GM13976 (cell line): ENCODE measurements around the gene STX16.

Experiments used
- DNase-seq: peaks from one replicate; pipeline ENCODE4 v3.0.0; 2012; ENCODE audit warnings: low spot score
- CTCF ChIP-seq: IDR thresholded peaks from 2 replicates; pipeline ENCODE4 v1.5.1; 2012; ENCODE audit warnings: borderline replicate concordance, mild to moderate bottlenecking; ENCODE audit not compliant: insufficient read depth; ENCODE audit errors: extremely low read depth, missing control alignments, control extremely low read depth
- in situ Hi-C: fragments of 300-500 bp; cut with MboI; formaldehyde crosslinking; loops from one replicate; pipeline ENCODE4 v1.12.0; 2022; ENCODE audit warnings: low sequenced_read_pairs, mixed read lengths, inconsistent platforms; ENCODE audit not compliant: unreplicated experiment

STX16 gene

GRCh38 chr20:58613061-58613854, 37.8 kb upstream of the STX16 start:
- in situ Hi-C loops = no loop called here
- no peak for TF ChIP-seq CTCF
- DNase-seq = no peak

- in situ Hi-C loops = no loop called here
- TF ChIP-seq CTCF = no peak
- DNase-seq = no peak
Observed at GRCh38 chr20:58614366-58614765, 36.7 kb upstream of the STX16 start.

- no peak for TF ChIP-seq CTCF
- no peak for DNase-seq
- in situ Hi-C loops = no loop called here
Observed at GRCh38 chr20:58614984-58615760, 35.9 kb upstream of the STX16 start.

GRCh38 chr20:58616411-58616810, 34.7 kb upstream of the STX16 start:
- TF ChIP-seq CTCF = no peak
- in situ Hi-C loops = no loop called here
- DNase-seq = no peak

- TF ChIP-seq CTCF = no peak
- DNase-seq = no peak
- in situ Hi-C loops = no loop called here
Observed at GRCh38 chr20:58617158-58617557, 33.9 kb upstream of the STX16 start.

GRCh38 chr20:58618351-58619076, 32.6 kb upstream of the STX16 start:
- no peak for TF ChIP-seq CTCF
- in situ Hi-C loops = no loop called here
- no peak for DNase-seq
